ENCODE results near the gene CHRNA3.

The CHRNA3 gene

DNA sequence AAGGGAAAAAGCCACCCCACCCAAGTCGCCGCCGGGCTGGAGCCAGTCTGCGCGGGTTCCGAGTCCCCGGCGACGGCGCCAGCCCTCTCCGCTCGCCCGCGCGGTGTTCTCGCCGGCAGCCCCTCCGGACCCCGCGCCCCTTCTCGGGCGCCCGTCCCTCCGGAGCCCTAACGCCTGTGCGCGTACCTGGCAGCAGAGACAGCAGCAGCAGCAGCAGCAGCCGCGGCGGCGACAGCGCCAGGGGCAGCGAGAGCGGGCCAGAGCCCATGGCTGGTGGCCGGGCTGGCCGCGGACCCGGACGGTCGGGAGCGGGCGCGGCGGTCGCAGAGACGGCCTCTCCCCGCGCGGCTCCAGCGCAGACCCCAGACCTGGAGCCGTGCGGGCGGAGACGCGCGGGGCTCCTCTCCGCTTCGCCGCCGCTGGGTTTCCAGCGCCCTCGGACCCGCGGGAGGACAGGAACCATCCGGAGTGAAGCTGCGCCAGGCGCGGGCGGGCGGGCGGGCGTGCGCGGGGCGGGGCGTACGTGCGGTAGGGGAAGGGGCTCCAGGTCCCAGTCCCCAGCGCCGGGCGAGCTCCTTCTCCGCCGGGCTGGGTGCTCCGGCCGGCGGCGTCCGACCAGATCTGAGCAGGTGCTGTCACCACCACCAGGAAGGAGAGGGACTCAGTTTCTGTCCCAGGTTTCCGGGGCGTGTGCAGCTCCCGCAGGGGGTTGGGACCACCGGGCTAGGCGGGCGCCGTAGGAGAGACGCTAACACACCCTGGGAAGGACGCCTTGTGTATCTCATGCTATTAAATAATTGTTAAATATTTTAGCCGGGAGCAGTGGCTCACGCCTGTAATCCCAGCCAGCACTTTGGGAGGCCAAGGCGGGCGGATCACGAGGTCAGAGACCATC is at the start of gene CHRNA3:
Gene CHRNA3 (minus strand): TSS at position 470 of the 895 bp plus-strand sequence. CDS start 202 bp downstream, at position 268.
- peak; percentile 54 for DNase-seq

DNA sequence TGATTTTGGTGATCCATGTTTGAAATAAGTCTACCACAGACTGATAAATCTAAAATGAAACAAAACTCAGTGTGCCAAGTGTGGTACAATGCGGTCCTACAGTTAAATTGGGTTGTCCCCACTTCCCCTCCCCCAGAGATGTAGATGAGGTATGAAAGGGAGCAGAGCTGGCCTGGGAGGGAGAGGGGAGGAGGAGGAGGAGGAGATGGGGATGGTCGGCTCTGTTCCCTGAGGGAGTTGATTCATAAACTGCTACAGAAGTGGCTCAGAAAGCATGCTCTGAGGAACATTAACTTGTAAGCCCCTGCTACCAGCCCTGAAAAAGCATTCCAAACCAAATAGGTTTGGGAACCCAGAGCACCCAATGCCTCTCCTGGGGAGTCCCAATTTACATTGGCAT is 48.2 kb upstream of the CHRNA3 start:
- no peak for DNase-seq

DNA sequence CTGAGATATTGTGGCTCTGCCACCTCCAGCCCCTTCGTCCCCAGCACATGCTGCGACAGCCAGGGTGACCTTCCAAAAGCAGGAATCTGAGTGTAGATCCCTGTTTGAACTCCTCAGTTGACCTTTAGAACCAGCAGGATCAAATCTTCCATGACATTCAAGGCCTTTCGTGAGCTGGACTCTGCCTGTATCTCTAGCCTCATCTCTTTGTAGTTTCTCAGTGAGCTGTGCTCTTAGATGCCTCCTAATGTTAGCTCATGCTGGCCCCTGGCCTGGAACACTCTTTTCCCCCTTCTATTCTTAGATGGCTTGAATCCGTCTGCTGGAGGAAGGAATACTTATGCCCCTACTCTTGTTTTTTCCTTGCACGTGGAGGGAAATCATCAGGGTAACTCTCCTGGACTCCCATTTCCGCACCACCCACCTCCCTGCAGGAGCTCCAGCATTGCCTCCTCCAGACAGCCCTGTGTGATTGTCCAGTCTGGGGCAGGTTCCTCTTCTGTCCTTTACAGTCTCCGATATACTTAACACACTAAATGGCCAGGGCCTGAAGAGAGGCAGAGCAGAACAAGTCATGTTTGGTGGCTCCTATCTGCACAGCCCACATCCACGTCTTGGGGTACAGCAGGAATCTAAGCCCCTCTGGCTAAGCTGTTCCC is 46.9 kb upstream of the CHRNA3 start:
- no peak for DNase-seq

GRCh38 chr15:78666010-78666409 is 45.2 kb upstream of the CHRNA3 start:
- DNase-seq, result no peak

DNA sequence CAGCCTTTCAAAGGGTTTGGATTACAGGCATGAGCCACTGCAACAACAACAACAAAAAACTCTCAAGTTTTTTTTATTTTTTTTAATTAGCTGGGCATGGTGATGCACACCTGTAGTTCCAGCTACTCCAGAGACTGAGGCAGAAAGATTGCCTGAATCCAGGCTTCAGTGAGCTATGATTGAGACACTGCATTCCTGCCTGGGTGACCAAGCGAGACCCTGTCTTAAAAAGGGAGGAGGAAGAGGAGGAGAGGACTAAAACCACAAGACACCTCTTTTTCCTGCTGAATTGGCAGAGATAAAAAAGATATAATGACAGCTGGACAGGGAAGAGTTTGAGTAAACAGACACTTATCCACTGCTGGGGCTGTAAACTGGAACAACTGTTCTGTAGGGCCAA is 42.9 kb upstream of the CHRNA3 start:
- no peak for DNase-seq

- DNase-seq, result no peak
These were observed 41.2 kb upstream of the CHRNA3 start for GRCh38 chr15:78662028-78662427.

- DNase-seq, result no peak
These were observed 40.2 kb upstream of the CHRNA3 start for GRCh38 chr15:78661001-78661400.

DNA sequence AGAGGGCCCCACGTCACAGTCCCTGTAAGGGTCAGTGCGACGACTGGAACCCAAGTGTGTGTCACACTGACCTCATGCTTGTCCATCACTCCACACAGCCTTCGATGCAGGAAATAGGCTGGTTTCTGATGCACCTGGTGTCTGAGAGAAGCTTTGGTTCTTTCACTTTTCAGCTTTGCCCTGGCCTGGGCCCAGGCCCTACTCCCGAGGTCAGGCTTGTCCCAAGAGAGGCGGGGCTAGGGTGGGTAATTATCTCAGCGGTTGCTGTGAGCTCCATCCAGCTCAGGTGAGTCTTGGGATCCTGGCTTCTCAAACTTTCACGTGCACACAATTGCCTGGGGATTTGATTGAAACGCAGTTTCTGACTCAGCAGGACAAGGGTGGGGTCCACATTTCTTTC is 39.8 kb upstream of the CHRNA3 start:
- no peak for DNase-seq

DNA sequence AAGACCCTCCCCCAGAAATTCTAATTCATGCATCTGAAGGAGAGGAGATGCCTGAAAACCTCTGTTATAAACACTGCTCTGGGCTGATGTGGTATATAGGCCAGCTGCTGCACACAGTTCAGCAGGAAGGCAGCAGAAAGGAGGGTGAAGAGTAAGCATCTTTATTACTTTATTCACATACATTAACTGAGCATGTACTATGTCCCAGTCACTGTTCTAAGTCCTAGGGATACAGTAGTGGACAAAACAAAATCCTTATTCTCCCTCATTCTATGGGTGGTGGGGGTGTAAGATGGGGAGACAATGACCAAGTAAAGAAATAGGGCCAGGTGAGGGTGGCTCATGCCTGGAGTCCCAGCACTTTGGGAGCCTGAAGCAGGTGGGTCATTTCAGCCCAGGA is 38.0 kb upstream of the CHRNA3 start:
- DNase-seq, result no peak

DNA sequence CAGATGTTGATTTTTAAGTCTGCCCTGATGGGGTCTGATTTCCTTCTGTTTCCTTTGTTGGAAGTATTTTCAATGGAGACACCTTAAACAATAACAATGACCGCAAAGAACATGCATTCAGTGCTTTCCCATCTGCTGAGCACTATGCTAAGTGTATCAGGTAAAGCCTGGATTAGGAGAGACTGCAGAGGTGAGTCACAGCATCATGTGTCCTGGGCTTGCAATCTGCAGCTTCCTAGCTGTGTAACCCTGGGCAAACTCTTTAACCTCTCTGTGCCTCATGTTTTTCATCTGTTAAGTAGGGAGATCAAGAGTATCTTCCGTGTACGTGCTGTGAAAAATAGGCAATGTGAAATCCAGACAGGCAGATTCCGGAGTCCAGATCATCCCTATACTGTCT is 33.5 kb upstream of the CHRNA3 start:
- no peak for DNase-seq

DNA sequence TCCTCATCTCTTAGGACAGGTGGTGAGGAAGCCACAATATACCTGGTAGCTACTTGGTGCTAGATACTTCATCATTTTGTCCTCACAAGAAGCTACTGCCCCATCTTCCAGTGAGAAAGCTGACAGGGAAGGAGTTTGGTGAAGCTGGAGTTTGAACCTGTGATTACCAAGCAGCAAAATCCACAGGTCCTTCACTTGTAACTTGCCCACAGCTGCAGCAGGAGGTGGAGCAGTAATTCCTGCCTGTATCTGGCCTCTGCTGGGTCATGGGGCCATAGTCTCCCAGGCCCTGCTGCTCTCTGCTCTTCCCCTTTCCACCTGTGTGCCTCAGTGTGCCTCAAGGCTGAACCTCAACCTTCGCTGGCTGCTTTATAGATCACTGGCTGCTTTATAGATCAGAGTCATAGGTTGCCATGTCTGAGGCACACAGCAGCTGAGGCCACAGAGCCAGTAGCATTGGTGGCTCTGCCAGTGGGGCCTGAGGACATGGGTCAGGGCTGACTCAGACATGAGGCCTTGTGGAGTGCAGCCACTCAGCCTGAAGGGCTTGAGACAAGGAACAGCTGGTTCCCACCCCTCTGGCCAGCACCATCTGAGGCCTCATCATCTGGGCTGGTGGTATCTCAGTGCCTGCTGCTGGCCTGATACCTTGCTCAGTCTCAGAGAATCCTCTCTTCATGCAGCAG is 31.3 kb upstream of the CHRNA3 start:
- no peak for DNase-seq

DNA sequence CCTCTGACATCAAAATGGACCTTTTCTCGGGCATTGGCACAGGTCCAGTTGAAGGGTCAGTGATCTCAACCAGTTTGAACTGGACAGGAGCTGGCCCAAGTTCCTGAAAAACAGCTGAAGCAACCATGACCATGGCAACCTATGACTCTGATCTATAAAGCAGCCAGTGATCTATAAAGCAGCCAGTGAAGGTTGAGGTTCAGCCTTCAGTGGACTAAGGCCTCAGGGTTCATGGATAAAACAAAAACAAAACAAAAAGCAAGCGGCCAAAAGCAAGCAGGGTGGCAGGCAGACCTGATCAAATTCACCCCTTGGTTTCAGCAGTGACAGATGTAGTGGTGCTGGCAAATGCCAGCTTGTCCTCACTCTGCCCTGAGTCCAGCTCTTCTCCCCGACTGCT is 30.2 kb upstream of the CHRNA3 start:
- DNase-seq, result no peak

GRCh38 chr15:78650022-78650421 is 29.2 kb upstream of the CHRNA3 start:
- no peak for DNase-seq

DNA sequence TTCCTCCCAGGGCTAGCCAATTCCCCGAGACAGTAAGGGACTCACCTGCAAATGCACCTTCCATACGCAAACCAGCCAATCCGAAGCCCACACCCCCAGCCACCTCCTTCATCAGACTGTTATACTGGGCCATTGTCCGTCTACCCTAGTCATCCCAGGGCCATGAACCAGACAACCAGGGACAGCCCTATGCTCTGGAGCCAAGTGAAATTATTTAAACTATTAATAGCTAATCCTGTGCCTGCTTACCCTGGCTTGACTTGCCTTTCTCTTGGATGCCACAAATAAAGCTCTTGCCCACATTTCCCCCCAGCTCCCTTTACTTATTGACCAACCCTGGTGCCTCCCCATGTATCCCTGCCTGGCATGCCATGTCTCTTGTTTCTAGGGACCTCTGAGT is 24.2 kb upstream of the CHRNA3 start:
- no peak for DNase-seq

- DNase-seq, result no peak
These were observed 21.5 kb upstream of the CHRNA3 start for GRCh38 chr15:78642331-78642730.

DNA sequence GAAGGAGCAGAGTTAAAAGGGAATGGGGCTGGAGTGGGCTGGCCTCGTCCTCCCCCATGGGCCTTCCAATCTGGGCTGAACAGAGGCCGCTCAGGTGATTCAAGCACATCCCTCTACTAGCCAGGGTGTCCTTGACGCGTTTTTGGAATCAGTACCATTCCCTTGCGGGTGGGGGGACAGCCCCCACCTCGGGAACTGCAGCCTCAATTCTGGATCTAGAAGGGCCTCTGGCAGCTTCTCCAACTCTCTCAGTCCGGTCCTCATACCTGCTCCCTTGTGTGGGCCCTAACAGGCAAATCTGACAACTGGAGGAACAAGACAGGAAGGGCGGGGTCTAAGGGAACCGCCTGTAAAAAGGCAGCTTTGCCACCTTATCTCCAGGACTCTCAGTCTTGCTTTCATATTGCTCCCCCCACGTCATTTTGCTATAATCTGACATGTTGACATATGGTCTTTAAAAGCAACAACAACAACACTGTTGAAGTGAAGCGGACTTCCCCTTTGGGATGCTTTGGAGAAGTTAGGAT is 21.0 kb upstream of the CHRNA3 start:
- no peak for DNase-seq

GRCh38 chr15:78641102-78641748 is 20.4 kb upstream of the CHRNA3 start, which contains the start of gene CHRNB4:
Gene CHRNB4 (minus strand): TSS chr15:78641210. CDS start chr15:78641133, 77 bp downstream.
- peak; percentile 20 for DNase-seq

DNA sequence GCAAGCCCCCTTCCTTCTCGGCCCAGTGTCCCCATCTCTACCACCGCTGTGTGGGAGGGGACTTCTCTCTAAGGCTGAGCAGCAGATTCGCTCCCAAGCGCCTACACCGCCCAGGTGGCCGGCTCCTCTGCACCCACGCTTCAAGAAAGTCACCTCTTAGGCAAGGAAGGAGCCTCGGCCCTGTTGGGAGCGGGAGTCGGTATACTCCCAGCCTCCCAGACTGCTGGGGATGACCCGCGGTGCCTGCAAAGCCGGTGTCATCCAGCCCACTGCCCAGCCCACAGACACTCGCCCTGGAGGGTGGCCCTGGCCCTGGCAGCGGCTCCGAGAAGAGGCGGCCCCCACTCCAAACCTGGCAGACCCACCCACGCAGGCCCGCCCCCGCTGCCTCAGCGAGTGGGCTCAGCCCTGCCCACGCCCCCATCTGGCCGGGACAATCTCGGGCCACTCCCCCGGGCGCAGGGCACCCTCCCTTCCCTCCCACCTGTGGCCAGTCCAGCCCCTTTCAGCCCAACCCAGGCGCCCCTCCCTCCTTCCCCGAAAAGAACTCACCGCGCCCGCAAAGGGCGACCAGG is 19.8 kb upstream of the CHRNA3 start:
- DNase-seq, result peak; percentile 47

GRCh38 chr15:78638658-78639314 is 18.0 kb upstream of the CHRNA3 start:
- DNase-seq, result peak; percentile 71

GRCh38 chr15:78637776-78638435 is 17.1 kb upstream of the CHRNA3 start:
- DNase-seq, result no peak

DNA sequence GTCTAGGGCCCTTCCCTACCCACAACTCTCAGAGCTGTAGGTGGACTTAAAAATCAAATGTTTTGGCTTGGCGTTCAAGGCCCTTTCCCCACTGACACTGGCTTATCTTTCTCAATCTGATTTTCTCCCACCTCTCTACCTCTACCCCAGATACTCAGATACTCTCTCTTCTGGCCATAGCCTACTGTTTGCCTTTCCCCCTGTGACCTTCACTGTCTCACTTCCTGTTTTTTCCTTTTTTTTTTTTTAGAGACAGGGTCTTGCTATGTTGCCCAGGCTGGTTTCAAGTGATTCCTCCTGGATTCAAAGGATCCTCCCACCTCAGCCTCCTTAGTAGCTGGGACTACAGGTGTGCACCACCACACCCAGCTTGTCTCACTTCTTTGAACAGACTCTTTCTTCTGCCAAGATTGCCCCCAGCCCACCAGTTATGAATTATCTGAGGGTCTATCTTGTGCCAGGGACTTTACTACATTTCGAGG is 15.6 kb upstream of the CHRNA3 start:
- no peak for DNase-seq

Data from DMS53 (cell line).